Measurements from ENCODE around the gene TTC12. TPM values are rescaled to one million over a fixed set of nuclear protein-coding genes. Genes with fewer than 3 reads are reported as not detected.

TTC12 gene
- total RNA-seq, 1 donor from 2014 or later = 9.2 TPM

DNA sequence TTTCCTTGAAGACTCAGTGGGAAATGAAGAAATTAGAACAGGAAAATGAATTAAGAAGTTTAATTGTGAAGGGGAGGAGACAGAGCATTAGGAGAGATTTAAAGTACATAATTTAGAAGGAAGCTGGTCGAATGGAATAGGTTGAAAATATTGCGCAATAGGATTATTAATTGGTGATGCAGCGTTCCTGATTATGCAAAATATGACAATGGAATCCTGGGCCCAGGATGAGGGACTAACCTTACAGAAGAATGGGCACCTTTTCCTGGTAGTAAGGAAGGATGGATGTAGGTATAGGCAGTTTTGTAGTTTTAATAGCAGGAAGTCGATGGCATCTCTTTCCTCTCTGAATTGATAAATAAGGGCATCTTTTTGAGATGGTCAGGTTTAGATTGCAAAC lies 7.8 kb downstream of the TTC12 start:
- H3K4me1 Mint-ChIP-seq (ENCODE audit: low read depth, unreplicated experiment) = peaks cover 17% of the 10 kb centered on the region
- no peak overlapping the region for H3K4me3 Mint-ChIP-seq (ENCODE audit: unreplicated experiment)
- peaks cover 3% of the 10 kb centered on the region for H3K27me3 Mint-ChIP-seq (ENCODE audit: unreplicated experiment)
- no peaks in the 10 kb centered on the region for H3K36me3 Mint-ChIP-seq (ENCODE audit: unreplicated experiment)
- TF ChIP-seq, protein P1, sequence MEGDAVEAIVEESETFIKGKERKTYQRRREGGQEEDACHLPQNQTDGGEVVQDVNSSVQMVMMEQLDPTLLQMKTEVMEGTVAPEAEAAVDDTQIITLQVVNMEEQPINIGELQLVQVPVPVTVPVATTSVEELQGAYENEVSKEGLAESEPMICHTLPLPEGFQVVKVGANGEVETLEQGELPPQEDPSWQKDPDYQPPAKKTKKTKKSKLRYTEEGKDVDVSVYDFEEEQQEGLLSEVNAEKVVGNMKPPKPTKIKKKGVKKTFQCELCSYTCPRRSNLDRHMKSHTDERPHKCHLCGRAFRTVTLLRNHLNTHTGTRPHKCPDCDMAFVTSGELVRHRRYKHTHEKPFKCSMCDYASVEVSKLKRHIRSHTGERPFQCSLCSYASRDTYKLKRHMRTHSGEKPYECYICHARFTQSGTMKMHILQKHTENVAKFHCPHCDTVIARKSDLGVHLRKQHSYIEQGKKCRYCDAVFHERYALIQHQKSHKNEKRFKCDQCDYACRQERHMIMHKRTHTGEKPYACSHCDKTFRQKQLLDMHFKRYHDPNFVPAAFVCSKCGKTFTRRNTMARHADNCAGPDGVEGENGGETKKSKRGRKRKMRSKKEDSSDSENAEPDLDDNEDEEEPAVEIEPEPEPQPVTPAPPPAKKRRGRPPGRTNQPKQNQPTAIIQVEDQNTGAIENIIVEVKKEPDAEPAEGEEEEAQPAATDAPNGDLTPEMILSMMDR (IDR thresholded peaks at IDR 0.05; ENCODE audit: partially characterized antibody, unreplicated experiment) = no peak
- no peak for DNase-seq
- H3K27ac Mint-ChIP-seq (ENCODE audit: unreplicated experiment) = no peak overlapping the region
- H3K9me3 Mint-ChIP-seq (ENCODE audit: unreplicated experiment) = peaks cover 12% of the 10 kb centered on the region

DNA sequence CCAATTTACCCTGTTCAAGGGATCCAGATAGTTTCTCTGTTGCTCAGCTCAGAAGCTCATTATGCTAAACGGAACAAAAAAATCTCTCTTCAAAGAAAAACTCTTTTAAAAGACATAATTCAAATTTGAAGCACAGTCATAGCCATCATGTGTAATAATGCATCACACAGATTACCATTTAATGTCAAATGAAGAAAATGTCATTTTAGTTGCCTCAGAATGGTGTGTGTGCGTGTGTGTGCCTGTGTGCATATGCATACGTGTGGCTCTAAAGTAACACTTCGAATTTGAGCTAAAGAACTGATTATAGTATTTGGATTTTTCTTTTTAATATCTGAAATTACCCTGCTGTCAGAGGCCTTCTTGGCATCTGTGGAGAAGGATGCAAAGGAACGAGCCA lies 9.9 kb downstream of the TTC12 start:
- TF ChIP-seq, protein P1 (IDR thresholded peaks at IDR 0.05; ENCODE audit: partially characterized antibody, unreplicated experiment) = no peak
- no peak overlapping the region for H3K27ac Mint-ChIP-seq (ENCODE audit: unreplicated experiment)
- H3K36me3 Mint-ChIP-seq (ENCODE audit: unreplicated experiment) = no peaks in the 10 kb centered on the region
- DNase-seq = no peak
- no peak overlapping the region for H3K4me3 Mint-ChIP-seq (ENCODE audit: unreplicated experiment)
- H3K9me3 Mint-ChIP-seq (ENCODE audit: unreplicated experiment) = peaks cover 9% of the 10 kb centered on the region
- H3K4me1 Mint-ChIP-seq (ENCODE audit: low read depth, unreplicated experiment) = peaks cover 11% of the 10 kb centered on the region
- peaks cover 3% of the 10 kb centered on the region for H3K27me3 Mint-ChIP-seq (ENCODE audit: unreplicated experiment)

DNA sequence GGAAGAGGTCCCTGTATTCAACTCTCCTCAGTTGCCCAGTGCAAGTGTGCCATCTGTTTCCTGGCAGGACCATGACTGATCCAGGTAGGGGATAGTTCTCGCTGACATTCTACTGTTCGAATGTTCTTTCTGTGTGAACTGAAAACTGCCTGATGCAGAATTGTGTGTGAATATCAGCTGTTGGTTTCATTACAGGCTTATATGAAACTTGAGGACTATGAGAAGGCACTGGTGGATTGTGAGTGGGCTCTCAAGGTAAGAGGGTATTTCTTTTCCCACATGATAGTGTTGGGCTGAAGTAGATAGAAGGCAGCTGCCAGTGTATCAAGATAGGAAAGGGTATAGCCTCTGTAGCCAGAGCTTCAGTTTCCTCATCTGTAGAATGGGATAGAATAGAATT lies 15.3 kb downstream of the TTC12 start:
- Mint-ChIP-seq H3K4me3 (ENCODE audit: unreplicated experiment) (no peak overlapping the region), H3K27ac (ENCODE audit: unreplicated experiment) (no peak overlapping the region), H3K27me3 (ENCODE audit: unreplicated experiment) (no peaks in the 10 kb centered on the region), H3K4me1 (ENCODE audit: low read depth, unreplicated experiment) (peaks cover 8% of the 10 kb centered on the region), H3K9me3 (ENCODE audit: unreplicated experiment) (peaks cover 1% of the 10 kb centered on the region), H3K36me3 (ENCODE audit: unreplicated experiment) (peaks cover 5% of the 10 kb centered on the region)
- DNase-seq = no peak
- TF ChIP-seq, protein P1 (IDR thresholded peaks at IDR 0.05; ENCODE audit: partially characterized antibody, unreplicated experiment) = no peak

DNA sequence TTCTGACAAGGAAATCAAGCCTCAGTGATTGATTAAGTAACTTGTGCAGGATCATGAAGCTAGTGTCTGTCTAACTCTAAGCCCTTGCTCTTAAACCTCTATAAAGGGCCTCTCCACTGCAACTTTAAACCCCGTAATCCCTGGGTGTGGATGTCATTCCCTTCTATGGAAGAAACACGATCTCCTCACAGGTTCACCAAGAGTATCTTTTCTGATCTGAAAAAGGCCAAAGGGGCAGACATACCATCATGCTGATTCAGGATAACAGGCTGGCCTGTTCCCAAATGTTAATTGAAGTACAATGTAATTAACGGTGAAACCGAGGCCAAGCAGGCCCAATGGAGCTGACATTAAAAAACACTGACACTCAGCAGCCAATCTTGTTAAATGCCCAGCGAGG lies 17.1 kb downstream of the TTC12 start:
- H3K27ac Mint-ChIP-seq (ENCODE audit: unreplicated experiment) = no peak overlapping the region
- TF ChIP-seq, protein P1 (IDR thresholded peaks at IDR 0.05; ENCODE audit: partially characterized antibody, unreplicated experiment) = no peak
- H3K36me3 Mint-ChIP-seq (ENCODE audit: unreplicated experiment) = peaks cover 5% of the 10 kb centered on the region
- peaks cover 8% of the 10 kb centered on the region for H3K4me1 Mint-ChIP-seq (ENCODE audit: low read depth, unreplicated experiment)
- H3K27me3 Mint-ChIP-seq (ENCODE audit: unreplicated experiment) = no peaks in the 10 kb centered on the region
- peaks cover 1% of the 10 kb centered on the region for H3K9me3 Mint-ChIP-seq (ENCODE audit: unreplicated experiment)
- H3K4me3 Mint-ChIP-seq (ENCODE audit: unreplicated experiment) = no peak overlapping the region
- DNase-seq = no peak

DNA sequence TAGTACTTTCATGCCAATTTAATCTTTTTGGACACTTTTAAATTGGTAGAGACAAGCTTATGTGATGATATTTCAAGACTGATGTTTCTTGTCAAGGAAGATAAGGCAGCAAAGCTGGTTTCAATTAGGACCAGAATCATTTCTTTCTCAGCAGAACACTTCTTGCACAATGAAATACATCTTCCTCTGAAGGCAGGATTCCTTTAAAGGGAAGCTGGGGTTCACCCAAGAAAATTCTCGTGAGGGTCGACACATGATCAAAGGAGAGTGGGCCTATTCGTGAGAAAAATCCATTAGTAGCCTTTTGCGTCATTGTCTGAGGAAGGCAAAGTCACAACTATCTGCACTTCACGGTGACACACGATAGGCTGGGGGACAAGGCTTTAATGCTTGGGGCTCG lies 17.6 kb downstream of the TTC12 start:
- Mint-ChIP-seq H3K9me3 (ENCODE audit: unreplicated experiment) (peaks cover 1% of the 10 kb centered on the region), H3K36me3 (ENCODE audit: unreplicated experiment) (peaks cover 5% of the 10 kb centered on the region), H3K4me1 (ENCODE audit: low read depth, unreplicated experiment) (peaks cover 8% of the 10 kb centered on the region), H3K27me3 (ENCODE audit: unreplicated experiment) (no peaks in the 10 kb centered on the region), H3K27ac (ENCODE audit: unreplicated experiment) (no peak overlapping the region), H3K4me3 (ENCODE audit: unreplicated experiment) (no peak overlapping the region)
- no peak for DNase-seq
- TF ChIP-seq, protein P1 (IDR thresholded peaks at IDR 0.05; ENCODE audit: partially characterized antibody, unreplicated experiment) = no peak

All from glutamatergic neuron (in vitro differentiated cells).